ENCODE results near the gene TCF7L2. TPM values are rescaled to one million over a fixed set of nuclear protein-coding genes. Genes with fewer than 3 reads are reported as not detected.

The TCF7L2 gene
- polyA plus RNA-seq, 4 donors = 40.8 to 47.4 (median 43.3) TPM

- no peak for DNase-seq (ENCODE audit: low read depth in 4 of 4, low spot score in 3 of 4)
Measured at GRCh38 chr10:113111260-113111659, 161.2 kb downstream of the TCF7L2 start.

- DNase-seq (ENCODE audit: low read depth in 4 of 4, low spot score in 3 of 4) = no peak
Measured at GRCh38 chr10:113111900-113112853, 162.1 kb downstream of the TCF7L2 start.

GRCh38 chr10:113113241-113113640 lies 163.2 kb downstream of the TCF7L2 start:
- no peak for DNase-seq (ENCODE audit: low read depth in 4 of 4, low spot score in 3 of 4)

- no peak for DNase-seq (ENCODE audit: low read depth in 4 of 4, low spot score in 3 of 4)
Measured at GRCh38 chr10:113113918-113114317, 163.9 kb downstream of the TCF7L2 start.

GRCh38 chr10:113115556-113115955 lies 165.5 kb downstream of the TCF7L2 start:
- no peak for DNase-seq (ENCODE audit: low read depth in 4 of 4, low spot score in 3 of 4)

- no peak for DNase-seq (ENCODE audit: low read depth in 4 of 4, low spot score in 3 of 4)
Measured at GRCh38 chr10:113118882-113119281, 168.8 kb downstream of the TCF7L2 start.

GRCh38 chr10:113119801-113120200 lies 169.8 kb downstream of the TCF7L2 start:
- no peak for DNase-seq (ENCODE audit: low read depth in 4 of 4, low spot score in 3 of 4)

- DNase-seq (ENCODE audit: low read depth in 4 of 4, low spot score in 3 of 4) = no peak
Measured at GRCh38 chr10:113121153-113121552, 171.1 kb downstream of the TCF7L2 start.

- no peak for DNase-seq (ENCODE audit: low read depth in 4 of 4, low spot score in 3 of 4)
Measured at GRCh38 chr10:113122947-113123346, 172.9 kb downstream of the TCF7L2 start.

GRCh38 chr10:113124724-113125123 lies 174.7 kb downstream of the TCF7L2 start:
- DNase-seq (ENCODE audit: low read depth in 4 of 4, low spot score in 3 of 4) = no peak

GRCh38 chr10:113125612-113126011 lies 175.6 kb downstream of the TCF7L2 start:
- DNase-seq (ENCODE audit: low read depth in 4 of 4, low spot score in 3 of 4) = no peak

GRCh38 chr10:113126229-113127201 lies 176.5 kb downstream of the TCF7L2 start:
- DNase-seq (ENCODE audit: low read depth in 4 of 4, low spot score in 3 of 4) = peak in 2 of 4 donors; percentile 49 to 56

GRCh38 chr10:113127261-113127900 lies 177.3 kb downstream of the TCF7L2 start:
- no peak for DNase-seq (ENCODE audit: low read depth in 4 of 4, low spot score in 3 of 4)

GRCh38 chr10:113127901-113128283 lies 177.8 kb downstream of the TCF7L2 start:
- DNase-seq (ENCODE audit: low read depth in 4 of 4, low spot score in 3 of 4) = no peak

- no peak for DNase-seq (ENCODE audit: low read depth in 4 of 4, low spot score in 3 of 4)
Measured at GRCh38 chr10:113128450-113129070, 178.5 kb downstream of the TCF7L2 start.

- DNase-seq (ENCODE audit: low read depth in 4 of 4, low spot score in 3 of 4) = no peak
Measured at GRCh38 chr10:113129117-113129516, 179.1 kb downstream of the TCF7L2 start.

- DNase-seq (ENCODE audit: low read depth in 4 of 4, low spot score in 3 of 4) = no peak
Measured at GRCh38 chr10:113130014-113130641, 180.1 kb downstream of the TCF7L2 start.

GRCh38 chr10:113131613-113132261 lies 181.7 kb downstream of the TCF7L2 start:
- no peak for DNase-seq (ENCODE audit: low read depth in 4 of 4, low spot score in 3 of 4)

GRCh38 chr10:113132591-113133121 lies 182.6 kb downstream of the TCF7L2 start:
- DNase-seq (ENCODE audit: low read depth in 4 of 4, low spot score in 3 of 4) = peak in 1 of 4 donors; percentile 38

Data from right renal pelvis (tissue), 4 donors.